KMS-11 (cell line): ENCODE data around the gene HDDC3.

ENCODE experiments used
- H2AFZ ChIP-seq: fragments of 200-600 bp; sonication (generic); 2 replicates; pipeline ENCODE4 v1.6.1; 2016; ENCODE audit warnings: antibody characterized with exemption, mixed run types, low read depth
- H3K27ac ChIP-seq: fragments of 200-600 bp; sonication (generic); 2 replicates; pipeline ENCODE4 v1.6.1; 2016; ENCODE audit warnings: mild to moderate bottlenecking, mixed run types
- H3K27me3 ChIP-seq: fragments of 200-600 bp; sonication (generic); 2 replicates; pipeline ENCODE4 v1.6.1; 2017; ENCODE audit warnings: mild to moderate bottlenecking, low read depth, mixed run types, moderate library complexity; ENCODE audit not compliant: insufficient read depth
- H3K36me3 ChIP-seq: fragments of 200-600 bp; sonication (generic); 2 replicates; pipeline ENCODE4 v1.6.1; 2017; ENCODE audit warnings: mild to moderate bottlenecking, mixed run types; ENCODE audit not compliant: insufficient read depth
- H3K4me1 ChIP-seq: fragments of 200-600 bp; sonication (generic); 2 replicates; pipeline ENCODE4 v1.6.1; 2016; ENCODE audit warnings: mild to moderate bottlenecking, low read depth, mixed run types; ENCODE audit not compliant: poor library complexity, severe bottlenecking
- H3K4me2 ChIP-seq: fragments of 200-600 bp; sonication (generic); 2 replicates; pipeline ENCODE4 v1.7.0; 2016; ENCODE audit warnings: mild to moderate bottlenecking, mixed run types
- H3K4me3 ChIP-seq: fragments of 200-600 bp; sonication (generic); IDR thresholded peaks from 2 replicates; pipeline ENCODE4 v1.6.1; 2017; ENCODE audit warnings: low read depth, low read length, mixed read lengths; ENCODE audit not compliant: insufficient read depth
- H3K79me2 ChIP-seq: fragments of 200-600 bp; sonication (generic); 2 replicates; pipeline ENCODE4 v1.6.1; 2016; ENCODE audit warnings: low read depth, mixed run types; ENCODE audit not compliant: insufficient read depth
- H3K9ac ChIP-seq: fragments of 200-600 bp; sonication (generic); 2 replicates; pipeline ENCODE4 v1.6.1; 2016; ENCODE audit warnings: mild to moderate bottlenecking, mixed run types
- H4K20me1 ChIP-seq: fragments of 200-600 bp; sonication (generic); 2 replicates; pipeline ENCODE4 v1.6.1; 2016; ENCODE audit warnings: mild to moderate bottlenecking, mixed run types; ENCODE audit not compliant: insufficient read depth
- TF ChIP-seq, protein P1 (sequence below): fragments of 200-600 bp; sonication (generic); conservative IDR thresholded peaks from 2 replicates; pipeline ENCODE4 v1.6.1; 2017; ENCODE audit warnings: low read depth, mild to moderate bottlenecking, antibody characterized with exemption, low read length, moderate library complexity, mixed read lengths

Gene HDDC3

DNA sequence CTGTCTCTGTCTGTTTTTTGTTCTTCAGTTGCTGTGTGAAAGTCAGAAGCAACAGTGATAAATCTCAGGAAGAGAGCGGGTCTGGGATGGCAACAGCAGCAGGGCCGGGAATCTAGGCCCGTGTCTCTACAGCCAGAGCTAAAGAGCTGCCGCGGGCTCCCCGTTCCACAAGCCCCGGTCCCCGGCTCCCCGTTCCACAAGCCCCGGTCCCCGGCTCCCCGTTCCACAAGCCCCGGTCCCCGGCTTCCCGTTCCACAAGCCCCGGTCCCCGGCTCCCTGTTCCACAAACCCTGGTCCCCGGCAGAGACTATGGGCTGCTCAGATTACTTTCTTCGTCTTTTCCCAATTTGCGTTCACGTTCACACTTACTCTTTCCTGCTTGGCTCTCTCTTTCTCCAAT, 41.9 kb upstream of the HDDC3 start:
- H3K27me3 ChIP-seq = no peaks in the 10 kb centered on the region
- H3K27ac ChIP-seq = no peak overlapping the region
- peaks cover 16% of the 10 kb centered on the region; the same call in 1 of the 2 replicates for H3K36me3 ChIP-seq
- H4K20me1 ChIP-seq = no peaks in the 10 kb centered on the region
- H3K4me1 ChIP-seq = no peaks in the 10 kb centered on the region
- no peaks in the 10 kb centered on the region for H3K79me2 ChIP-seq
- no peak overlapping the region for H3K4me3 ChIP-seq
- H3K4me2 ChIP-seq = no peak overlapping the region
- TF ChIP-seq, protein P1, sequence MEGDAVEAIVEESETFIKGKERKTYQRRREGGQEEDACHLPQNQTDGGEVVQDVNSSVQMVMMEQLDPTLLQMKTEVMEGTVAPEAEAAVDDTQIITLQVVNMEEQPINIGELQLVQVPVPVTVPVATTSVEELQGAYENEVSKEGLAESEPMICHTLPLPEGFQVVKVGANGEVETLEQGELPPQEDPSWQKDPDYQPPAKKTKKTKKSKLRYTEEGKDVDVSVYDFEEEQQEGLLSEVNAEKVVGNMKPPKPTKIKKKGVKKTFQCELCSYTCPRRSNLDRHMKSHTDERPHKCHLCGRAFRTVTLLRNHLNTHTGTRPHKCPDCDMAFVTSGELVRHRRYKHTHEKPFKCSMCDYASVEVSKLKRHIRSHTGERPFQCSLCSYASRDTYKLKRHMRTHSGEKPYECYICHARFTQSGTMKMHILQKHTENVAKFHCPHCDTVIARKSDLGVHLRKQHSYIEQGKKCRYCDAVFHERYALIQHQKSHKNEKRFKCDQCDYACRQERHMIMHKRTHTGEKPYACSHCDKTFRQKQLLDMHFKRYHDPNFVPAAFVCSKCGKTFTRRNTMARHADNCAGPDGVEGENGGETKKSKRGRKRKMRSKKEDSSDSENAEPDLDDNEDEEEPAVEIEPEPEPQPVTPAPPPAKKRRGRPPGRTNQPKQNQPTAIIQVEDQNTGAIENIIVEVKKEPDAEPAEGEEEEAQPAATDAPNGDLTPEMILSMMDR = no peak
- no peak overlapping the region for H3K9ac ChIP-seq
- no peak overlapping the region for H2AFZ ChIP-seq

DNA sequence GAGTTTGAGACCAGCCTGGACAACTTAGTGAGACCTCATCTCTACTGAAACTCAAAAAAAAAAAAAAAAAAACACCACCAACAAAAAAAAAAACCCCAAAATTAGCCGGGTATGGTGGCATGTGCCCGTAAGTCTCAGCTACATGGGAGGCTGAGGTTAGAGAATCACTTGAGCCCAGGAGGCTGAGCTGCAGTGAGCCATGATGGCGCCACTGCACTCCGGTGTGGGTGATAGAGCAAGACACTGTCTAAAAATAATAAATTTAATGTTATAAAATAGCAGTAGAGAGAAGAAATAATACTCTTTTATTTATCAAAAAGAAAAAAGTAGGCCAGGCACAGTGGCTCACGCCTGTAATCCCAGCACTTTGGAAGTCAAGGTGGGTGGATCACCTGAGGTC, 39.8 kb upstream of the HDDC3 start:
- Histone ChIP-seq H3K79me2 (no peaks in the 10 kb centered on the region), H3K4me2 (no peak overlapping the region), H3K9ac (no peak overlapping the region), H3K27me3 (no peaks in the 10 kb centered on the region), H3K4me3 (no peak overlapping the region), H4K20me1 (no peaks in the 10 kb centered on the region), H3K27ac (no peak overlapping the region), H2AFZ (no peak overlapping the region), H3K4me1 (no peaks in the 10 kb centered on the region), H3K36me3 (peaks cover 12% of the 10 kb centered on the region; the same call in 1 of the 2 replicates)
- TF ChIP-seq, protein P1 = no peak

DNA sequence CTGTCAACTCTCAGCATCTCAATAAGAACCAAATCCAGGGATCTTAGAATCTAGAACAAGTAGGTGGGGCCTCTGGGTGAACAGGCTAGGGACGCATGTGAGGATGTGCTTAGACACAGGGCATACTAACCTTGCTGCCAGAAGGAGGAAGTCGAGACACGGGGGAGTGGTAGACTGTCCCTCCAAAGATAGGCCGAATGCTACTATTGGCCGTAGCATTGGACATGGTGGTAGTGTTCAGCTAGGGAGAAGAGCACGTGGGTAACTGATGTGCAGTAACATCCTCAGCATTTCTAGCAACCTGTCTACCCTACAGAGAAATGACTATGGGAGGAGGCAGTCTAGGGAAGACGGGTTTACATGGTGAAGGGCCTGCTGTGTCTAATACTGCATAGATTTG, 37.9 kb upstream of the HDDC3 start:
- no peak overlapping the region for H3K9ac ChIP-seq
- H3K4me1 ChIP-seq = no peaks in the 10 kb centered on the region
- H3K4me2 ChIP-seq = no peak overlapping the region
- no peak overlapping the region for H3K27ac ChIP-seq
- no peaks in the 10 kb centered on the region for H3K27me3 ChIP-seq
- H3K4me3 ChIP-seq = no peak overlapping the region
- H3K36me3 ChIP-seq = peaks cover 12% of the 10 kb centered on the region; the same call in 1 of the 2 replicates
- H2AFZ ChIP-seq = no peak overlapping the region
- TF ChIP-seq, protein P1 = no peak
- H4K20me1 ChIP-seq = no peaks in the 10 kb centered on the region
- H3K79me2 ChIP-seq = no peaks in the 10 kb centered on the region

DNA sequence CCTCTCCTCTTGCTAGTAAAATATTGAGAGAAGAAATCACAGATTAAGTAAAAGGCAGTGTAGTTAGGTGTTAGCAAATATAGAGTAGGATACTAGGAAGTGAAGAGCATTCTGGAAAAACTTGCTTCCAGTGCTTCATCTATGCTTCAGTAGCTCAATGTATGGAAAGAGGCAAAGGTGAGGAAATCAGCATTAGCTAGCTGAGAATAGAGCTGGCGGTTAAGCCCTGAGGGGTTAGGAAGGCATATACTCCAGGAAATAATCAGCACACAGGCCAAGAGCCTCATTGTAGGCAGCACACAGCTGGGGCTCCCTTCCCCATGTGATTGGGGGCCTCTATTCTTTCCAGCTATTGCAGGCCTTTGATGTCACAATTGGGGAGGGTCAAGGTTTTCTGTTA, 36.1 kb upstream of the HDDC3 start:
- H3K27me3 ChIP-seq = no peaks in the 10 kb centered on the region
- no peaks in the 10 kb centered on the region; the same call in 1 of the 2 replicates for H3K79me2 ChIP-seq
- no peaks in the 10 kb centered on the region for H3K4me1 ChIP-seq
- no peaks in the 10 kb centered on the region; the same call in 1 of the 2 replicates for H3K36me3 ChIP-seq
- no peak overlapping the region for H3K27ac ChIP-seq
- no peak overlapping the region for H3K4me2 ChIP-seq
- TF ChIP-seq, protein P1 = no peak
- H2AFZ ChIP-seq = no peak overlapping the region
- H4K20me1 ChIP-seq = no peaks in the 10 kb centered on the region
- H3K4me3 ChIP-seq = no peak overlapping the region
- H3K9ac ChIP-seq = no peak overlapping the region
